Tibial nerve (tissue), 4 donors: ENCODE results near the gene SCOC.

ENCODE experiments used
- CTCF ChIP-seq, 5 experiments: fragments of 200-600 bp in 3 of 5; fragments of 450-650 bp in 2 of 5; sonication (generic) in 3 of 5; IDR thresholded peaks; one replicate each; pipeline ENCODE4 v1.5.1; 2016 to 2019; ENCODE audit warnings: antibody characterized with exemption in 5 of 5, mild to moderate bottlenecking in 3 of 5, moderate library complexity in 2 of 5
- EP300 ChIP-seq, 2 donors: sonication (generic); formaldehyde crosslinking; IDR thresholded peaks; one replicate each; pipeline ENCODE4 v1.6.1; 2017; ENCODE audit warnings: antibody characterized with exemption in 2 of 2, mild to moderate bottlenecking in 1 of 2
- POLR2A ChIP-seq, 2 donors: fragments of 450-650 bp; IDR thresholded peaks; one replicate each; pipeline ENCODE4 v1.6.1; 2017; ENCODE audit warnings: antibody characterized with exemption in 2 of 2, mild to moderate bottlenecking in 2 of 2, moderate library complexity in 2 of 2

- TF ChIP-seq POLR2A (IDR thresholded peaks at IDR 0.05) = no peak
- TF ChIP-seq CTCF (IDR thresholded peaks at IDR 0.05) = no peak
- no peak for TF ChIP-seq EP300 (IDR thresholded peaks at IDR 0.05)
Measured at GRCh38 chr4:140357868-140358267, 15.6 kb upstream of the SCOC start.
